GM23338 (cell line): ENCODE results near the gene RNF17. TPM values are rescaled to one million over a fixed set of nuclear protein-coding genes. Genes with fewer than 3 reads are reported as not detected.

Source experiments
- ATAC-seq: fragments of 200-7000 bp; cut with Tn5 transposase; 3 replicates; pipeline ENCODE4 v1.9.1; 2020
- DNase-seq: peaks from one replicate; pipeline ENCODE4 v3.0.0-alpha.2; 2015; ENCODE audit warnings: low spot score
- H2AFZ ChIP-seq: fragments of 200-600 bp; sonication (generic); 2 replicates; pipeline ENCODE4 v1.8.0; 2016; ENCODE audit warnings: antibody characterized with exemption, mild to moderate bottlenecking, moderate library complexity
- H3F3A ChIP-seq: fragments of 200-600 bp; sonication (generic); replicated peaks from 2 replicates; pipeline ENCODE4 v1.8.0; 2017; ENCODE audit warnings: antibody characterized with exemption, mixed run types, low read depth
- H3K27ac ChIP-seq: fragments of 200-600 bp; sonication (generic); 2 replicates; pipeline ENCODE4 v1.6.1; 2016; ENCODE audit warnings: low read depth
- H3K27me3 ChIP-seq: fragments of 200-600 bp; sonication (generic); 2 replicates; pipeline ENCODE4 v1.8.0; 2016; ENCODE audit warnings: mild to moderate bottlenecking, mixed run types, moderate library complexity; ENCODE audit not compliant: insufficient read depth
- H3K36me3 ChIP-seq: fragments of 200-600 bp; sonication (generic); 2 replicates; pipeline ENCODE4 v1.8.0; 2016; ENCODE audit warnings: mild to moderate bottlenecking; ENCODE audit not compliant: insufficient read depth
- H3K4me1 ChIP-seq: fragments of 200-600 bp; sonication (generic); 2 replicates; pipeline ENCODE4 v1.8.0; 2016; ENCODE audit warnings: mild to moderate bottlenecking, moderate library complexity; ENCODE audit not compliant: insufficient read depth
- H3K4me2 ChIP-seq: fragments of 200-600 bp; sonication (generic); 2 replicates; pipeline ENCODE4 v1.7.1; 2017; ENCODE audit warnings: mixed run types
- H3K4me3 ChIP-seq: fragments of 200-600 bp; sonication (generic); 2 replicates; pipeline ENCODE4 v1.6.1; 2016; ENCODE audit warnings: mixed run types
- H3K79me2 ChIP-seq: fragments of 200-600 bp; sonication (generic); replicated peaks from 2 replicates; pipeline ENCODE4 v1.8.0; 2017; ENCODE audit warnings: mild to moderate bottlenecking; ENCODE audit not compliant: insufficient read depth
- H3K9me2 ChIP-seq: fragments of 200-600 bp; sonication (generic); 2 replicates; pipeline ENCODE4 v1.8.0; 2017; ENCODE audit not compliant: insufficient read depth
- H4K20me1 ChIP-seq: fragments of 200-600 bp; sonication (generic); replicated peaks from 2 replicates; pipeline ENCODE4 v1.8.0; 2017; ENCODE audit warnings: mild to moderate bottlenecking; ENCODE audit not compliant: insufficient read depth
- H3K27ac Mint-ChIP-seq: 2 replicates; pipeline ENCODE4 v1.8.0; 2020; ENCODE audit warnings: inconsistent platforms, mild to moderate bottlenecking, moderate library complexity, mixed read lengths
- H3K27me3 Mint-ChIP-seq: 3 replicates; pipeline ENCODE4 v1.8.0; 2022; ENCODE audit warnings: low read depth, mild to moderate bottlenecking, moderate library complexity, mixed read lengths, inconsistent platforms; ENCODE audit not compliant: insufficient read depth, poor library complexity
- H3K36me3 Mint-ChIP-seq: 3 replicates; pipeline ENCODE4 v1.8.0; 2021; ENCODE audit warnings: low read depth, mild to moderate bottlenecking, inconsistent platforms, moderate library complexity, mixed read lengths
- H3K4me1 Mint-ChIP-seq: 3 replicates; pipeline ENCODE4 v1.8.0; 2020; ENCODE audit warnings: mild to moderate bottlenecking, inconsistent platforms, mixed read lengths
- H3K4me3 Mint-ChIP-seq: 3 replicates; pipeline ENCODE4 v1.8.0; 2021; ENCODE audit warnings: moderate library complexity, mild to moderate bottlenecking, inconsistent platforms, mixed read lengths
- H3K9me3 Mint-ChIP-seq: 3 replicates; pipeline ENCODE4 v1.8.0; 2020; ENCODE audit warnings: moderate library complexity, mild to moderate bottlenecking, inconsistent platforms, mixed read lengths
- CREB1 ChIP-seq: fragments of 250-450 bp; sonication (Bioruptor Pico); IDR thresholded peaks from 2 replicates; pipeline ENCODE4 v1.5.0; 2020; ENCODE audit warnings: low read depth, mild to moderate bottlenecking, moderate library complexity
- CTCF ChIP-seq, 2 experiments: fragments of 200-600 bp in 1 of 2; sonication (generic) in 1 of 2; conservative IDR thresholded peaks; 2 replicates each; pipeline versions ENCODE4 v1.5.1 to v1.6.1; 2016 to 2017; ENCODE audit warnings: antibody characterized with exemption in 2 of 2, low read depth in 2 of 2, mild to moderate bottlenecking in 2 of 2, moderate library complexity in 1 of 2
- EZH2 ChIP-seq: fragments of 200-600 bp; sonication (generic); IDR thresholded peaks from one replicate; pipeline ENCODE4 v1.8.0; 2017; ENCODE audit warnings: antibody characterized with exemption, mild to moderate bottlenecking, low read depth; ENCODE audit not compliant: unreplicated experiment
- EZH2phosphoT487 ChIP-seq: fragments of 200-600 bp; sonication (generic); IDR thresholded peaks from one replicate; pipeline ENCODE4 v1.8.1; 2018; ENCODE audit warnings: antibody characterized with exemption; ENCODE audit not compliant: unreplicated experiment
- JUNB ChIP-seq: IDR thresholded peaks from one replicate; pipeline ENCODE4 v1.6.1; 2016; ENCODE audit warnings: antibody characterized with exemption; ENCODE audit not compliant: unreplicated experiment
- NANOG ChIP-seq: IDR thresholded peaks from 2 replicates; pipeline ENCODE4 v1.6.1; 2016; ENCODE audit warnings: antibody characterized with exemption, borderline replicate concordance
- POLR2AphosphoS5 ChIP-seq: IDR thresholded peaks from 2 replicates; pipeline ENCODE4 v1.6.1; 2016; ENCODE audit warnings: antibody characterized with exemption, low read depth
- REST ChIP-seq: IDR thresholded peaks from one replicate; pipeline ENCODE4 v1.6.1; 2018; ENCODE audit warnings: antibody characterized with exemption; ENCODE audit not compliant: unreplicated experiment
- STAT1 ChIP-seq: IDR thresholded peaks from one replicate; pipeline ENCODE4 v1.6.1; 2016; ENCODE audit warnings: antibody characterized with exemption; ENCODE audit not compliant: unreplicated experiment
- ZNF114 ChIP-seq: fragments of 250-450 bp; sonication (Bioruptor Pico); IDR thresholded peaks from 2 replicates; pipeline ENCODE4 v1.5.0; 2020; ENCODE audit warnings: mild to moderate bottlenecking, moderate library complexity
- ZNF331 ChIP-seq: fragments of 250-450 bp; sonication (Bioruptor Pico); IDR thresholded peaks from 2 replicates; pipeline ENCODE4 v1.5.0; 2020; ENCODE audit warnings: low read depth, mild to moderate bottlenecking, moderate library complexity
- ZNF462 ChIP-seq: fragments of 250-450 bp; sonication (Bioruptor Pico); IDR thresholded peaks from 2 replicates; pipeline ENCODE4 v1.5.0; 2020; ENCODE audit warnings: mild to moderate bottlenecking, moderate library complexity
- polyA plus RNA-seq: library from polyadenylated mRNA; unstranded; fragments of >200 nt; fragmentation: Nextera tagmentation; extraction: Ambion mirVana; gene quantifications from 2 replicates; pipeline ENCODE4 v1.2.1, GENCODE V29; 2016
- total RNA-seq: library from RNA; depleted of rRNA; stranded (reverse); fragments of >200 nt; shearing (Covaris generic); gene quantifications from 2 replicates; pipeline ENCODE4 v1.2.3, GENCODE V29; 2014
- TF ChIP-seq, protein P1 (sequence below): IDR thresholded peaks from 2 replicates; pipeline ENCODE4 v1.6.1; 2016; ENCODE audit warnings: antibody characterized with exemption

RNF17 gene
- total and polyA plus RNA-seq, 2 experiments from 2014 or later: 0.16 TPM; not detected in 1

GRCh38 chr13:24921003-24921402 is 157.0 kb downstream of the RNF17 start:
- H3K36me3 ChIP-seq: no peaks in the 10 kb centered on the region
- DNase-seq (peak; percentile 59), ATAC-seq (no peak)
- Mint-ChIP-seq H3K27me3 (peaks cover 13% of the 10 kb centered on the region), H3K4me3 (peak overlapping the region; percentile 98), H3K36me3 (no peaks in the 10 kb centered on the region), H3K9me3 (no peaks in the 10 kb centered on the region), H3K27ac (peak overlapping the region; percentile 81), H3K4me1 (peaks cover 11% of the 10 kb centered on the region)
- H4K20me1 ChIP-seq: peaks cover 7% of the 10 kb centered on the region; the same call in 1 of the 2 replicates
- TF ChIP-seq ZNF462 (CRISPR knock-in tag) (no peak), CREB1 (CRISPR knock-in tag) (no peak), NANOG (no peak), ZNF331 (CRISPR knock-in tag) (no peak), EZH2phosphoT487 (no peak), ZNF114 (no peak), JUNB (no peak), POLR2AphosphoS5 (no peak), REST (no peak), EZH2 (no peak), CTCF (conservative IDR thresholded peaks at IDR 0.05; ENCODE audit: low read depth in 2 of 2) (no peak), STAT1 (no peak)
- TF ChIP-seq, protein P1, sequence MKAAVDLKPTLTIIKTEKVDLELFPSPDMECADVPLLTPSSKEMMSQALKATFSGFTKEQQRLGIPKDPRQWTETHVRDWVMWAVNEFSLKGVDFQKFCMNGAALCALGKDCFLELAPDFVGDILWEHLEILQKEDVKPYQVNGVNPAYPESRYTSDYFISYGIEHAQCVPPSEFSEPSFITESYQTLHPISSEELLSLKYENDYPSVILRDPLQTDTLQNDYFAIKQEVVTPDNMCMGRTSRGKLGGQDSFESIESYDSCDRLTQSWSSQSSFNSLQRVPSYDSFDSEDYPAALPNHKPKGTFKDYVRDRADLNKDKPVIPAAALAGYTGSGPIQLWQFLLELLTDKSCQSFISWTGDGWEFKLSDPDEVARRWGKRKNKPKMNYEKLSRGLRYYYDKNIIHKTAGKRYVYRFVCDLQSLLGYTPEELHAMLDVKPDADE: no peak
- no peaks in the 10 kb centered on the region for H3K27me3 ChIP-seq
- H3F3A ChIP-seq: no peaks in the 10 kb centered on the region
- peaks cover 65% of the 10 kb centered on the region for H3K79me2 ChIP-seq
- H3K4me1 ChIP-seq: peaks cover 10% of the 10 kb centered on the region
- no peak overlapping the region for H2AFZ ChIP-seq
- peak overlapping the region; percentile 90 for H3K4me3 ChIP-seq
- H3K9me2 ChIP-seq: no peaks in the 10 kb centered on the region
- H3K4me2 ChIP-seq: peak overlapping the region; percentile 95
- no peak overlapping the region for H3K27ac ChIP-seq
